Ascending aorta (tissue), 2 donors: ENCODE results near the gene TAAR6. TPM values are rescaled to one million over a fixed set of nuclear protein-coding genes. Genes with fewer than 3 reads are reported as not detected.
"Not testable (repeated sequence)": the region's sequence is repeated elsewhere in the genome, so short reads cannot be mapped to it uniquely, and the experiment has no call there.

Source experiments
- DNase-seq, 2 donors: peaks; one replicate each; pipeline ENCODE4 v3.0.0-alpha.2; 2019; ENCODE audit warnings: low spot score in 2 of 2
- H3K27ac ChIP-seq, 2 donors: fragments of 200-600 bp; sonication (generic); one replicate each; pipeline ENCODE4 v1.5.1; 2016 to 2017; ENCODE audit warnings: mild to moderate bottlenecking in 1 of 2
- H3K27me3 ChIP-seq: fragments of 200-600 bp; sonication (generic); one replicate; pipeline ENCODE4 v1.5.1; 2017
- H3K36me3 ChIP-seq, 2 donors: fragments of 200-600 bp; sonication (generic); one replicate each; pipeline ENCODE4 v1.5.1; 2016
- H3K4me1 ChIP-seq, 2 donors: fragments of 200-600 bp; sonication (generic); one replicate each; pipeline ENCODE4 v1.5.1; 2016 to 2017; ENCODE audit warnings: mild to moderate bottlenecking in 1 of 2
- H3K4me3 ChIP-seq, 2 donors: fragments of 200-600 bp; sonication (generic); one replicate each; pipeline ENCODE4 v1.5.1; 2016 to 2017; ENCODE audit warnings: mild to moderate bottlenecking in 1 of 2
- H3K9me3 ChIP-seq, 2 donors: fragments of 200-600 bp; sonication (generic); one replicate each; pipeline ENCODE4 v1.5.1; 2016
- intact Hi-C: fragments of 100-400 bp; cut with DNase I; formaldehyde crosslinking; loops from one replicate; pipeline ENCODE4 v1.15.1; 2023
- total RNA-seq: library from RNA; depleted of rRNA; stranded (reverse); fragments of >200 nt; gene quantifications from one replicate; pipeline ENCODE4 v1.1.0, GENCODE V29; 2016
- TF ChIP-seq, protein P1 (sequence below), 3 experiments: fragments of 200-600 bp in 2 of 3; fragments of 450-650 bp in 1 of 3; sonication (generic) in 2 of 3; IDR thresholded peaks; one replicate each; pipeline ENCODE4 v1.5.1; 2016 to 2019; ENCODE audit warnings: antibody characterized with exemption in 3 of 3, mild to moderate bottlenecking in 1 of 3, moderate library complexity in 1 of 3

TAAR6 gene
- total RNA-seq, 1 donor from 2014 or later: not detected

DNA sequence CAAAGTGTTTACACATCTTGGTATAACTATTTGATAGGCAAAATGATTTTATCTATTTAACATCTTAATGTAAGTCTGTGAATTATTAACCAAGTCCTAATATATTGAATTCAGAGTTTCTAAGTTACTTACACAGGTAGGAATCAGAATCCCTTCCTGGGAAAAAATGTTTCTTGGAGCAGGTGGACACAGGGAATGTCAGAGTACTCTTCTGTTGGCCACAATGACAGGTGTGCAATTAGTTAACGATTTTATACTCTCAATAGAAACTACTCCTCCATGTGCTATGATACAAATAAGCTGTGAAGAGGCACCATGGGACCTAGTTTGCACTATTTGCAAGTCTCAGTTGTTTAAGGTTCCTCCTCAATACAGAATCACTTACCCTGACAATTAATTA, 20.2 kb downstream of the TAAR6 start:
- no peaks in the 10 kb centered on the region for H3K4me1 ChIP-seq
- H3K36me3 ChIP-seq: no peaks in the 10 kb centered on the region
- intact Hi-C loops: no loop called here
- H3K27me3 ChIP-seq: no peaks in the 10 kb centered on the region
- DNase-seq: no peak
- H3K9me3 ChIP-seq: no peaks in the 10 kb centered on the region
- TF ChIP-seq, protein P1, sequence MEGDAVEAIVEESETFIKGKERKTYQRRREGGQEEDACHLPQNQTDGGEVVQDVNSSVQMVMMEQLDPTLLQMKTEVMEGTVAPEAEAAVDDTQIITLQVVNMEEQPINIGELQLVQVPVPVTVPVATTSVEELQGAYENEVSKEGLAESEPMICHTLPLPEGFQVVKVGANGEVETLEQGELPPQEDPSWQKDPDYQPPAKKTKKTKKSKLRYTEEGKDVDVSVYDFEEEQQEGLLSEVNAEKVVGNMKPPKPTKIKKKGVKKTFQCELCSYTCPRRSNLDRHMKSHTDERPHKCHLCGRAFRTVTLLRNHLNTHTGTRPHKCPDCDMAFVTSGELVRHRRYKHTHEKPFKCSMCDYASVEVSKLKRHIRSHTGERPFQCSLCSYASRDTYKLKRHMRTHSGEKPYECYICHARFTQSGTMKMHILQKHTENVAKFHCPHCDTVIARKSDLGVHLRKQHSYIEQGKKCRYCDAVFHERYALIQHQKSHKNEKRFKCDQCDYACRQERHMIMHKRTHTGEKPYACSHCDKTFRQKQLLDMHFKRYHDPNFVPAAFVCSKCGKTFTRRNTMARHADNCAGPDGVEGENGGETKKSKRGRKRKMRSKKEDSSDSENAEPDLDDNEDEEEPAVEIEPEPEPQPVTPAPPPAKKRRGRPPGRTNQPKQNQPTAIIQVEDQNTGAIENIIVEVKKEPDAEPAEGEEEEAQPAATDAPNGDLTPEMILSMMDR (IDR thresholded peaks at IDR 0.05): no peak
- H3K27ac ChIP-seq: no peak overlapping the region
- H3K4me3 ChIP-seq: no peak overlapping the region

- no peaks in the 10 kb centered on the region for H3K36me3 ChIP-seq
- no peaks in the 10 kb centered on the region for H3K9me3 ChIP-seq
- H3K4me3 ChIP-seq: no peak overlapping the region
- intact Hi-C loops: no loop called here
- DNase-seq: no peak
- H3K27me3 ChIP-seq: no peaks in the 10 kb centered on the region
- TF ChIP-seq, protein P1 (IDR thresholded peaks at IDR 0.05): no peak
- H3K4me1 ChIP-seq: no peaks in the 10 kb centered on the region
- no peak overlapping the region for H3K27ac ChIP-seq
These were observed 22.7 kb downstream of the TAAR6 start for GRCh38 chr6:132592855-132593254.

- H3K36me3 ChIP-seq: no peaks in the 10 kb centered on the region
- H3K4me1 ChIP-seq: no peaks in the 10 kb centered on the region
- no peak overlapping the region for H3K27ac ChIP-seq
- no peaks in the 10 kb centered on the region for H3K9me3 ChIP-seq
- TF ChIP-seq, protein P1 (IDR thresholded peaks at IDR 0.05): no peak
- H3K27me3 ChIP-seq: no peaks in the 10 kb centered on the region
- intact Hi-C loops: no loop called here
- no peak for DNase-seq
- no peak overlapping the region for H3K4me3 ChIP-seq
These were observed 26.1 kb downstream of the TAAR6 start for GRCh38 chr6:132596201-132596600.

- no peak for DNase-seq
- Histone ChIP-seq H3K4me3 (no peak overlapping the region), H3K4me1 (no peaks in the 10 kb centered on the region), H3K9me3 (no peaks in the 10 kb centered on the region), H3K27ac (no peak overlapping the region), H3K36me3 (no peaks in the 10 kb centered on the region), H3K27me3 (no peaks in the 10 kb centered on the region)
- intact Hi-C loops: no loop called here
- TF ChIP-seq, protein P1 (IDR thresholded peaks at IDR 0.05): no peak
These were observed 28.4 kb downstream of the TAAR6 start for GRCh38 chr6:132598473-132598872.

DNA sequence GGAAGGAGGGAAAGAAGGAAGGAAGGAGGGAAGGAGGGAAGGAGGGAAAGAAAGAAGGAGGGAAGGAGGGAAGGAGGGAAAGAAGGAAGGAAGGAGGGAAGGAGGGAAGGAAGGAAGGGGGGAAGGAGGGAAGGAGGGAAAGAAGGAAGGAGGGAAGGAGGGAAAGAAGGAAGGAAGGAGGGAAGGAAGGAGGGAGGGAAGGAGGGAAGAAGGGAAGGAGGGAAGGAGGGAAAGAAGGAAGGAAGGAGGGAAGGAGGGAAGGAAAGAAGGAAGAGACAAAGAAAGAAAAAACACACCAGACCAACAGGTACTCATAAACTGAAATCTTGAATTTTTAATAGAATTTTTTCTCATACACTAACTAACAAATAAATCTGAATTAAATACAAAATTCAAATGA, 30.8 kb downstream of the TAAR6 start:
- DNase-seq, H3K4me3 ChIP-seq, H3K36me3 ChIP-seq, H3K27me3 ChIP-seq, H3K27ac ChIP-seq, H3K9me3 ChIP-seq, intact Hi-C loops, H3K4me1 ChIP-seq: not testable (repeated sequence)

DNA sequence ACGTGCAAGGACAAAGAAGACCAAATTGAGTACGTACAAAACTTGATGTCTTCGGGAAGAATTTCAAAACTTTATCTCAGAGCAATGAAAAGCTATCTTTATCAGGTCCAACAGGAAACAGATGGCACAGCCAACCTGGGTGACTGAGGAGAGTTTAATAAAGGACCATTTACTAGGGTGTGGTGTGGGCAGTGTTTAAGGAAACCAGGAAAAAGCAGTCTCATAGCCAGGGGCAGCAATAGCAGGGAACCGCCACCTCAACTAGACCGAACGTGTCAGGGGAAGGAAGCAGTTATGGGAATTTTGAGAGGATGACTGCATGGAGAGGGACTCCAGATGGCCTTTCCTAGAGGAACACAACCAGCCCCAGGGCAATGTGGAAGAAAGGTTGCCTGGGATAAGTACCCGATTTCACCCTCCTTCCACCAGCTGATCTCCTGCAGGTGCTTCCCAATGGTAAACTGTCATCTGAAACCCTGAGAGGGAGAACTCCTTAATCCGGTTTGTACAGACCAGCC, 34.6 kb downstream of the TAAR6 start:
- Histone ChIP-seq H3K9me3 (no peaks in the 10 kb centered on the region), H3K27me3 (no peaks in the 10 kb centered on the region), H3K4me1 (no peaks in the 10 kb centered on the region), H3K36me3 (no peaks in the 10 kb centered on the region), H3K4me3 (no peak overlapping the region), H3K27ac (no peak overlapping the region)
- intact Hi-C loops: no loop called here
- DNase-seq: no peak
- TF ChIP-seq, protein P1 (IDR thresholded peaks at IDR 0.05): no peak
